Nephron progenitor cell (in vitro differentiated cells): Measurements from ENCODE around the gene C1orf210.

Experiments used
- DNase-seq: peaks from one replicate; pipeline ENCODE4 v3.0.0; 2021
- H3K27ac Mint-ChIP-seq: 2 replicates; pipeline ENCODE4 v1.8.0; 2021; ENCODE audit warnings: mild to moderate bottlenecking, moderate library complexity, mixed read lengths
- H3K27me3 Mint-ChIP-seq: 2 replicates; pipeline ENCODE4 v1.8.0; 2021; ENCODE audit warnings: mild to moderate bottlenecking, low read depth, mixed read lengths; ENCODE audit not compliant: poor library complexity
- H3K36me3 Mint-ChIP-seq: 2 replicates; pipeline ENCODE4 v1.8.0; 2021; ENCODE audit warnings: low read depth, mixed read lengths
- H3K4me1 Mint-ChIP-seq: 2 replicates; pipeline ENCODE4 v1.8.0; 2021; ENCODE audit warnings: mixed read lengths
- H3K4me3 Mint-ChIP-seq: 2 replicates; pipeline ENCODE4 v1.8.0; 2021; ENCODE audit warnings: mild to moderate bottlenecking, moderate library complexity, mixed read lengths
- H3K9me3 Mint-ChIP-seq: 2 replicates; pipeline ENCODE4 v1.8.0; 2021; ENCODE audit warnings: mild to moderate bottlenecking, moderate library complexity, mixed read lengths
- CTCF ChIP-seq: fragments of 200-600 bp; sonication (generic); IDR thresholded peaks from 2 replicates; pipeline ENCODE4 v1.5.0; 2021; ENCODE audit warnings: antibody characterized with exemption

C1orf210 gene

DNA sequence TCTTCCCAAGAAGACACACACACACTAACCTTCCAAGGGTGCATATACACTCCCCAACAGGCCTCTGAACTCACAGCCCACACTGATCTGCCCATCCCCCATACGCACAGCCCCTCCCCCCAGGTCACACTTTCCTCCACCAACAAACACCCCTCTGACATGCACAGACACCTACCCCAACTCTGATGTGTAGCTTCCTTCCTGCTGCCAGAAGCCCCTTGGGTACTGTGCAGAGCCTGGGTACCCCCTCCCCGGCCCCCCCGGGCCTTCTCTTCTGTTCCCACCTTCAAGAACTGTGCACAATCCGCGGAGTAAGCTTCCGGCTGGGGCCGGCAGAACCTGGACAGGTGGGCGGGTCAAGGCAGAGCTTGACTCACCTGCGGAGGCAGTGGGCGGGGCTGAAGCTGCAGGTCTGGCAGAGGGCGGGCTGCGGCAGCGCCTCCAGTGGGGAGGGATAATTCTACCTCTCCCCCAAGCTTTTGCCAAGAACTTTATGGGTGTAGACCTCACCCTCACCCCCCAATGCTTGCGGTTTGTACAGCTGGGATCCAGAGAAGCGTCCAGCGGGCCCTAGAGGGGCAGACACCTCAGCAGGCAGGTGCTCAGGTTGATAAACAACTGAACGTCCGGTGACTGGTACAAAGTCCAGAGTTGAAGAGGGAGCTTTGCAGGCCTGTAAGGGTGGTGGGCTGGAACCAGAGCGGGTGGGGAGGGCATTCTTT lies at the start of gene C1orf210:
Gene C1orf210, minus strand, starts transcription at position 313 of the 722 bp plus-strand sequence. CDS start 2,311 bp downstream, outside the sequence.
- peaks cover 9% of the 10 kb centered on the region for H3K27me3 Mint-ChIP-seq
- no peak for TF ChIP-seq CTCF
- peak within 1 kb of the TSS; percentile 33 for H3K27ac Mint-ChIP-seq
- no peaks in the 10 kb centered on the region for H3K36me3 Mint-ChIP-seq
- peaks cover 32% of the 10 kb centered on the region for H3K4me1 Mint-ChIP-seq
- H3K4me3 Mint-ChIP-seq: no peak within 1 kb of the TSS
- DNase-seq: peak; percentile 30
- H3K9me3 Mint-ChIP-seq: no peaks in the 10 kb centered on the region

GRCh38 chr1:43334453-43335205 lies 49.2 kb upstream of the C1orf210 start:
- no peak for DNase-seq
- H3K27me3 Mint-ChIP-seq: peaks cover 7% of the 10 kb centered on the region
- H3K9me3 Mint-ChIP-seq: no peaks in the 10 kb centered on the region
- peak overlapping the region; percentile 0 for H3K27ac Mint-ChIP-seq
- TF ChIP-seq CTCF: no peak
- H3K4me1 Mint-ChIP-seq: peaks cover 21% of the 10 kb centered on the region
- H3K4me3 Mint-ChIP-seq: no peak overlapping the region
- H3K36me3 Mint-ChIP-seq: no peaks in the 10 kb centered on the region

- TF ChIP-seq CTCF: no peak
- H3K4me1 Mint-ChIP-seq: peaks cover 14% of the 10 kb centered on the region
- H3K4me3 Mint-ChIP-seq: no peak overlapping the region
- peaks cover 24% of the 10 kb centered on the region for H3K9me3 Mint-ChIP-seq
- peak overlapping the region; percentile 64 for H3K27ac Mint-ChIP-seq
- no peak for DNase-seq
- H3K27me3 Mint-ChIP-seq: peaks cover 7% of the 10 kb centered on the region
- H3K36me3 Mint-ChIP-seq: no peaks in the 10 kb centered on the region
These were observed 46.3 kb upstream of the C1orf210 start for GRCh38 chr1:43331688-43332087.

DNA sequence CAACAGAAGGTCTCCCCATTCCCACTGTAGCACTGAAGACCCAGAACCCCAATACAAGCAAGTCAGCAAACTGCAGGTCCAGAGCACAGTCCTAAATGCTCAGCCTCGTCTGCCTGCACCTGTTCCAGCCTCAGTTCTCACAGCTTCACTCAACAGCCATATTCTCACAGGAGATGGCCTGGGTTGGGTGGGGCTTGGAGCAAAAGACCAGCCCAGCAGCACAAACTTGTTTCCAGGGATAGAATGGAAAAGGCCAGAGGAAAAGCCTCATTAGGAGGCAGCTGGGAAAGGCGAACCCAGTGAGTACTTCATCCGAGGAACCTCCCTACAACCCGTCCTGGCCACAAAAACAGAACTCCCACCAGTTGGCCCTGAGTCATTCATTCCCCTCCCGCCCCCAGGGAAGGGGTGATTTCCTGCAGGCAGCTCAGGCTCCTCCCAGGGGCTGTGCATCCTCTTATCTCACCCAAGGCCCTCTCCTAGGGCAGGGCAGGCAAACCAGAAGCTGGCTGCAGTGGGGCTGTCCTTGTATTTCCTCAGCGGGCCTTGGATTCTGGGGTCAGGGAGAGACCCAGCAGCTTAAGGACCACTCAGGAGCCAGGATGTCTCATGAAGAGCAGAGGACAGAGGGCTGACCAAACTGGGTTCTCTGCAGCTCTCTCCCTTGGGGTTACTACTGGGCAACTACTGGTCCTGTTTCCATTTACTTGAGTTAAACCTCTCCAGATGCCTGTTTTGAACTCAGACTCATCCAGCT lies 44.8 kb upstream of the C1orf210 start:
- H3K4me3 Mint-ChIP-seq: no peak overlapping the region
- H3K36me3 Mint-ChIP-seq: peaks cover under 1% of the 10 kb centered on the region
- peaks cover 4% of the 10 kb centered on the region for H3K27me3 Mint-ChIP-seq
- H3K27ac Mint-ChIP-seq: peak overlapping the region; percentile 69
- TF ChIP-seq CTCF: no peak
- no peak for DNase-seq
- peaks cover 35% of the 10 kb centered on the region for H3K9me3 Mint-ChIP-seq
- H3K4me1 Mint-ChIP-seq: peaks cover 10% of the 10 kb centered on the region

DNA sequence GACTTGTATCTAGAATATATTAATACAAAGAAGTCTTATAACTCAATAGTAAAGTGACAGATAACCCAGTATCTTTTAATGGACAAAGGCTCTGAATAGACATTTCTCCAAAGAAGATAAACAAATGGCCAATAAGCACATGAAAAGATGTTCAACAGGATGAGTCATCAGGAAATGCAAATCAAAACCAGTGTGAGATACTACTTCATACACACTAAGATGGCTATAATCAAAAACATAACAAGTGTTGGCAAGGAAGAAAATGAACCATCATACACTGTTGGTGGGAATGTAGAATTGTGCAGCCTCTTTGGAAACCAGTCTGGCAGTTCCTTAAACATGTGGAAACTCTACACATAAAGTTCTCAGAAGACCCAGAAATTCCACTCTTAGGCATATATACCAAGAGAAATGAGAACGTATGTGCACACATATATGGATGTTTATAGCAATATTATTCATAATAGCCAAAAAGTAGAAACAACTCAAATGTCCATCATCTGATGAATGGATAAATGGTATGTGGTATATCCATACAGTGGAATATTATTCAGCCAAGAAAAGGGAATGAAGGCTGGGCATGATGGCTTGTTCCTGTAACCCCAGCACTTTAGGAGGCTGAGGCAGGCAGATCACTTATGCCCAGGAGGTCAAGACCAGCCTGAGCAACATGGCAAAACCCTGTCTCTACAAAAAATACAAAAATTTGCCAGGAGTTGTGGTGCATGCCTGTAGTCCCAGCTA lies 42.3 kb upstream of the C1orf210 start:
- no peak for DNase-seq
- Mint-ChIP-seq H3K27ac (no peak overlapping the region), H3K4me3 (no peak overlapping the region), H3K27me3 (peaks cover 3% of the 10 kb centered on the region), H3K9me3 (peaks cover 46% of the 10 kb centered on the region), H3K4me1 (peaks cover 10% of the 10 kb centered on the region), H3K36me3 (peaks cover 8% of the 10 kb centered on the region)
- no peak for TF ChIP-seq CTCF
